NT2/D1 (cell line): ENCODE data around the gene RBPMS2.

Source experiments
- DNase-seq: peaks from one replicate; pipeline ENCODE4 v3.0.0-alpha.2; 2011; ENCODE audit warnings: low read depth, low spot score
- H3K27me3 ChIP-seq: 2 replicates; pipeline ENCODE4 v1.6.0; 2011; ENCODE audit warnings: mild to moderate bottlenecking; ENCODE audit not compliant: insufficient read length, insufficient read depth
- H3K36me3 ChIP-seq: 2 replicates; pipeline ENCODE4 v1.6.1; 2011; ENCODE audit warnings: mild to moderate bottlenecking, low read length, mixed read lengths; ENCODE audit not compliant: insufficient read depth, insufficient read length
- H3K4me1 ChIP-seq: 2 replicates; pipeline ENCODE4 v1.5.1; 2011; ENCODE audit not compliant: insufficient read depth, insufficient read length
- H3K4me3 ChIP-seq: 2 replicates; pipeline ENCODE4 v1.5.1; 2011; ENCODE audit warnings: low read depth; ENCODE audit not compliant: insufficient read length
- H3K9ac ChIP-seq: 2 replicates; pipeline ENCODE4 v1.6.0; 2011; ENCODE audit warnings: low read depth; ENCODE audit not compliant: insufficient read length
- H3K9me3 ChIP-seq: 2 replicates; pipeline ENCODE4 v1.5.1; 2011; ENCODE audit warnings: mild to moderate bottlenecking, low read length; ENCODE audit not compliant: insufficient read depth
- SUZ12 ChIP-seq: IDR thresholded peaks from 2 replicates; pipeline ENCODE4 v1.6.1; 2011; ENCODE audit not compliant: insufficient read length, insufficient read depth; ENCODE audit errors: extremely low read depth
- YY1 ChIP-seq: IDR thresholded peaks from 2 replicates; pipeline ENCODE4 v1.6.1; 2011; ENCODE audit not compliant: insufficient read length, insufficient read depth
- ZNF274 ChIP-seq: IDR thresholded peaks from 2 replicates; pipeline ENCODE4 v1.6.1; 2011; ENCODE audit warnings: mild to moderate bottlenecking, low read depth, low read length

The RBPMS2 gene

GRCh38 chr15:64753480-64754185, 21.8 kb downstream of the RBPMS2 start:
- no peak overlapping the region for H3K4me3 ChIP-seq
- H3K27me3 ChIP-seq = no peaks in the 10 kb centered on the region
- DNase-seq = no peak
- no peaks in the 10 kb centered on the region for H3K9me3 ChIP-seq
- H3K4me1 ChIP-seq = peaks cover 6% of the 10 kb centered on the region
- no peak overlapping the region for H3K9ac ChIP-seq
- peaks cover 40% of the 10 kb centered on the region for H3K36me3 ChIP-seq
- TF ChIP-seq YY1 (no peak), ZNF274 (no peak), SUZ12 (no peak)

DNA sequence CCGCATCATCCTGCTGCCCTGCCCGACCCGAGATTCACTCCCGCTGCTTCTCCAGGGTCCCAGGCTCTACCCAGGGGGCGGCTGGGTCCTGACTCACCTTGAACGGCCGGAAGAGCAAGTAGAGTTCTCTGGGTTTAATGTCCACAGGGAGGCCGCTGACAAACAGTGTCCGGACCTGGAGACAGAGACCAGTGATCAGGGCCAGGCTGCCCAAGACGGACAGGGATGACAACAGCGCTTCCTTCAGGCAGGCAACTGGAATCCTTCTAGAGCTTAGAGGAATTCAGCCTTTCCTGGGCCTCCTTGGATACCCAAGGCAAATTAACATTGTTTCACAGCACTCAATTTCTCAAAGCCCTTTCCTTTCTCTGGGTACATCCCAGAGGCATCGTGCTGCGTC, 23.9 kb downstream of the RBPMS2 start:
- no peak for TF ChIP-seq SUZ12
- no peak for TF ChIP-seq ZNF274
- no peak for TF ChIP-seq YY1
- no peaks in the 10 kb centered on the region for H3K27me3 ChIP-seq
- H3K9me3 ChIP-seq = no peaks in the 10 kb centered on the region
- H3K36me3 ChIP-seq = peaks cover 56% of the 10 kb centered on the region
- H3K4me1 ChIP-seq = peaks cover 6% of the 10 kb centered on the region
- no peak overlapping the region for H3K4me3 ChIP-seq
- H3K9ac ChIP-seq = no peak overlapping the region
- no peak for DNase-seq

GRCh38 chr15:64749999-64750657, 25.3 kb downstream of the RBPMS2 start:
- Histone ChIP-seq H3K9ac (no peak overlapping the region), H3K4me1 (peaks cover 6% of the 10 kb centered on the region), H3K9me3 (no peaks in the 10 kb centered on the region), H3K4me3 (no peak overlapping the region), H3K36me3 (peaks cover 66% of the 10 kb centered on the region), H3K27me3 (no peaks in the 10 kb centered on the region)
- no peak for TF ChIP-seq ZNF274
- TF ChIP-seq SUZ12 = no peak
- TF ChIP-seq YY1 = no peak
- DNase-seq = peak; percentile 85

- Histone ChIP-seq H3K4me1 (peaks cover 6% of the 10 kb centered on the region), H3K9me3 (no peaks in the 10 kb centered on the region), H3K36me3 (peaks cover 63% of the 10 kb centered on the region), H3K9ac (no peak overlapping the region), H3K4me3 (no peak overlapping the region), H3K27me3 (no peaks in the 10 kb centered on the region)
- no peak for DNase-seq
- TF ChIP-seq YY1 (no peak), ZNF274 (no peak)
These were observed 26.2 kb downstream of the RBPMS2 start for GRCh38 chr15:64749167-64749566.

- no peak for TF ChIP-seq SUZ12
- TF ChIP-seq ZNF274 = no peak
- no peak for TF ChIP-seq YY1
- no peak for DNase-seq
- Histone ChIP-seq H3K4me3 (no peak overlapping the region), H3K36me3 (peaks cover 60% of the 10 kb centered on the region), H3K9me3 (no peaks in the 10 kb centered on the region), H3K27me3 (no peaks in the 10 kb centered on the region), H3K9ac (no peak overlapping the region), H3K4me1 (peaks cover 5% of the 10 kb centered on the region)
These were observed 27.1 kb downstream of the RBPMS2 start for GRCh38 chr15:64748251-64748650.

- Histone ChIP-seq H3K9ac (no peak overlapping the region), H3K36me3 (peaks cover 61% of the 10 kb centered on the region)
These were observed 27.8 kb downstream of the RBPMS2 start for GRCh38 chr15:64747578-64747977.

GRCh38 chr15:64746921-64747320, 28.5 kb downstream of the RBPMS2 start:
- no peaks in the 10 kb centered on the region for H3K9me3 ChIP-seq
- DNase-seq = no peak
- no peak overlapping the region for H3K9ac ChIP-seq
- no peak overlapping the region for H3K4me3 ChIP-seq
- TF ChIP-seq YY1 (no peak), SUZ12 (no peak), ZNF274 (no peak)
- H3K4me1 ChIP-seq = peaks cover 4% of the 10 kb centered on the region
- no peaks in the 10 kb centered on the region for H3K27me3 ChIP-seq
- H3K36me3 ChIP-seq = peaks cover 68% of the 10 kb centered on the region

More at GRCh38 chr15:64747578-64747977, 27.8 kb downstream of the RBPMS2 start:
- Histone ChIP-seq H3K4me3 (no peak overlapping the region), H3K4me1 (peaks cover 4% of the 10 kb centered on the region), H3K27me3 (no peaks in the 10 kb centered on the region), H3K9me3 (no peaks in the 10 kb centered on the region)
- TF ChIP-seq ZNF274 = no peak
- TF ChIP-seq YY1 = no peak
- TF ChIP-seq SUZ12 = no peak
- no peak for DNase-seq

- no peaks in the 10 kb centered on the region for H3K9me3 ChIP-seq
- no peak for TF ChIP-seq SUZ12
- TF ChIP-seq YY1 = no peak
- TF ChIP-seq ZNF274 = no peak
- H3K4me3 ChIP-seq = no peak overlapping the region
- peaks cover 1% of the 10 kb centered on the region for H3K4me1 ChIP-seq
- DNase-seq = no peak
- no peaks in the 10 kb centered on the region for H3K27me3 ChIP-seq
- H3K36me3 ChIP-seq = peaks cover 69% of the 10 kb centered on the region
- H3K9ac ChIP-seq = no peak overlapping the region
These were observed 29.0 kb downstream of the RBPMS2 start for GRCh38 chr15:64746356-64746755.
